GM12878 (cell line): ENCODE results near the gene EHBP1. TPM values are rescaled to one million over a fixed set of nuclear protein-coding genes. Genes with fewer than 3 reads are reported as not detected.

Experiments used
- ATAC-seq: fragments of 200-7000 bp; cut with Tn5 transposase; 3 replicates; pipeline ENCODE4 v1.9.1; 2020; ENCODE audit warnings: mild to moderate bottlenecking, moderate library complexity
- BruUV-seq: library from RNA; stranded (reverse); fragments of 400-500 nt; replicated peaks from 2 replicates; lab custom pipeline; 2021; lab: Mats Ljungman, UMichigan
- CTCF ChIA-PET: fragments of 300-600 bp; sonication (Branson Sonifier 250); formaldehyde crosslinking; extraction: SDS; loops from one replicate; lab custom pipeline; 2021; ENCODE audit warnings: inconsistent platforms; lab: Yijun Ruan, JAX
- POLR2A ChIA-PET: fragments of 350-600 bp; formaldehyde crosslinking; extraction: SDS; loops from one replicate; lab custom pipeline; 2021; ENCODE audit warnings: inconsistent platforms; lab: Charles Lee
- RAD21 ChIA-PET: fragments of 300-600 bp; sonication (Branson Sonifier 250); formaldehyde crosslinking; loops from one replicate; lab custom pipeline; 2023; ENCODE audit warnings: antibody characterized with exemption; ENCODE audit not compliant: unreplicated experiment; lab: Charles Lee
- SMC1A ChIA-PET: fragments of 300-600 bp; sonication (Branson Sonifier 250); formaldehyde crosslinking; loops from one replicate; lab custom pipeline; 2023; ENCODE audit not compliant: unreplicated experiment, uncharacterized antibody; lab: Charles Lee
- DNase-seq: peaks from one replicate; pipeline ENCODE4 v3.0.0-alpha.2; 2011; ENCODE audit warnings: low read depth, low spot score
- FAIRE-seq: peaks from 3 replicates; lab custom pipeline; 2011; peaks lifted over from hg19 to GRCh38; lab: Jason Lieb, UNC
- H2AFZ ChIP-seq: 2 replicates; pipeline ENCODE4 v1.6.0; 2011; ENCODE audit warnings: low read depth, low read length, control low read depth; ENCODE audit not compliant: control insufficient read depth
- H3K27ac ChIP-seq: 2 replicates; pipeline ENCODE4 v1.5.1; 2011; ENCODE audit warnings: control low read depth; ENCODE audit not compliant: control insufficient read depth, insufficient read depth
- H3K27me3 ChIP-seq, 2 experiments: replicated peaks in 1 of 2; 2 replicates each; pipeline versions ENCODE4 v1.6.0 to v1.6.1; 2011; ENCODE audit warnings: low read length in 1 of 2; ENCODE audit not compliant: control insufficient read depth in 2 of 2, insufficient read depth in 2 of 2
- H3K36me3 ChIP-seq, 2 experiments: 2 replicates each; pipeline ENCODE4 v1.5.1; 2011; ENCODE audit warnings: low read length in 1 of 2; ENCODE audit not compliant: control insufficient read depth in 2 of 2, insufficient read depth in 2 of 2
- H3K4me1 ChIP-seq: 2 replicates; pipeline ENCODE4 v1.6.1; 2011; ENCODE audit warnings: mild to moderate bottlenecking, low read length, moderate library complexity, mixed read lengths; ENCODE audit not compliant: control insufficient read depth, insufficient read depth
- H3K4me2 ChIP-seq: 2 replicates; pipeline ENCODE4 v1.6.0; 2011; ENCODE audit warnings: control low read depth; ENCODE audit not compliant: control insufficient read depth, insufficient read depth
- H3K4me3 ChIP-seq: fragments of 200-600 bp; sonication (generic); 2 replicates; pipeline ENCODE4 v1.5.1; 2016
- H3K79me2 ChIP-seq: 2 replicates; pipeline ENCODE4 v1.6.0; 2011; ENCODE audit warnings: low read length; ENCODE audit not compliant: control insufficient read depth, insufficient read depth
- H3K9ac ChIP-seq: 2 replicates; pipeline ENCODE4 v1.8.0; 2011; ENCODE audit warnings: low read length, control low read depth, mixed read lengths; ENCODE audit not compliant: control insufficient read depth, insufficient read depth
- H3K9me3 ChIP-seq: replicated peaks from 3 replicates; pipeline ENCODE4 v1.5.1; 2011; ENCODE audit warnings: mild to moderate bottlenecking, low read length; ENCODE audit not compliant: control insufficient read depth, insufficient read depth
- H4K20me1 ChIP-seq: 2 replicates; pipeline ENCODE4 v1.6.0; 2011; ENCODE audit not compliant: control insufficient read depth, insufficient read depth
- ATF7 ChIP-seq: fragments of 450-650 bp; IDR thresholded peaks from 2 replicates; pipeline ENCODE4 v1.6.1; 2016; ENCODE audit warnings: low read depth, mild to moderate bottlenecking
- BHLHE40 ChIP-seq, 2 experiments: fragments of 450-650 bp in 1 of 2; IDR thresholded peaks; 2 replicates each; pipeline ENCODE4 v1.6.1; 2011 to 2017; ENCODE audit warnings: low read depth in 2 of 2, borderline replicate concordance in 1 of 2, improper control_type of control experiment in 1 of 2, low read length in 1 of 2, mild to moderate bottlenecking in 1 of 2
- BMI1 ChIP-seq: fragments of 450-650 bp; IDR thresholded peaks from 2 replicates; pipeline ENCODE4 v1.6.1; 2016; ENCODE audit warnings: mild to moderate bottlenecking, moderate library complexity, borderline replicate concordance
- GATAD2B ChIP-seq: fragments of 450-650 bp; conservative IDR thresholded peaks from 2 replicates; pipeline ENCODE4 v1.6.1; 2017; ENCODE audit warnings: low read depth, mild to moderate bottlenecking, moderate library complexity
- HDGF ChIP-seq: fragments of 450-650 bp; IDR thresholded peaks from 2 replicates; pipeline ENCODE4 v1.6.1; 2016; ENCODE audit warnings: antibody characterized with exemption
- IKZF2 ChIP-seq, 2 experiments: fragments of 450-650 bp; IDR thresholded peaks; 2 replicates each; pipeline ENCODE4 v1.6.1; 2017; ENCODE audit warnings: mild to moderate bottlenecking in 2 of 2, moderate library complexity in 2 of 2
- KLF5 ChIP-seq: fragments of 450-650 bp; IDR thresholded peaks from 2 replicates; pipeline ENCODE4 v1.6.1; 2014; ENCODE audit warnings: mild to moderate bottlenecking; ENCODE audit not compliant: partially characterized antibody
- MXI1 ChIP-seq: fragments of 150-350 bp; IDR thresholded peaks from 2 replicates; pipeline ENCODE4 v1.6.1; 2011; ENCODE audit warnings: low read depth, mild to moderate bottlenecking, inconsistent platforms, low read length, improper control_type of control experiment
- NFYB ChIP-seq: IDR thresholded peaks from 2 replicates; pipeline ENCODE4 v1.6.1; 2011; ENCODE audit warnings: low read depth, mild to moderate bottlenecking, low read length, improper control_type of control experiment, moderate library complexity; ENCODE audit not compliant: insufficient read depth
- POLR2A ChIP-seq: IDR thresholded peaks from 2 replicates; pipeline ENCODE4 v1.6.1; 2011; ENCODE audit warnings: low read depth, mild to moderate bottlenecking, low read length
- POLR2AphosphoS2 ChIP-seq: IDR thresholded peaks from 2 replicates; pipeline ENCODE4 v1.6.1; 2011; ENCODE audit warnings: low read depth, mild to moderate bottlenecking, low read length, improper control_type of control experiment, moderate library complexity
- SIN3A ChIP-seq: IDR thresholded peaks from 2 replicates; pipeline ENCODE4 v1.6.1; 2012; ENCODE audit warnings: low read depth, low read length, improper control_type of control experiment
- SIX5 ChIP-seq: IDR thresholded peaks from 2 replicates; pipeline ENCODE4 v1.6.1; 2011; ENCODE audit warnings: mild to moderate bottlenecking, low read depth, low read length, moderate library complexity; ENCODE audit not compliant: severe bottlenecking
- SMARCA5 ChIP-seq: fragments of 450-650 bp; IDR thresholded peaks from 2 replicates; pipeline ENCODE4 v1.6.1; 2017; ENCODE audit warnings: mild to moderate bottlenecking
- STAT3 ChIP-seq: IDR thresholded peaks from 2 replicates; pipeline ENCODE4 v1.6.1; 2011; ENCODE audit warnings: low read depth, low read length, improper control_type of control experiment
- WGBS: methylation state at CpG from one replicate; pipeline ENCODE4 v1.1.6; 2016; ENCODE audit warnings: low lambda C conversion rate; ENCODE audit not compliant: insufficient replicate concordance, insufficient coverage; ENCODE audit errors: missing lambda C conversion rate; 5-methylcytosine and 5-hydroxymethylcytosine counted together
- in situ Hi-C: fragments of 300-500 bp; cut with MboI; formaldehyde crosslinking; loops from 9 replicates; pipeline ENCODE4 v1.14.3; 2018; ENCODE audit warnings: mixed read lengths
- intact Hi-C: fragments of 100-400 bp; cut with micrococcal nuclease; formaldehyde crosslinking; loops from one replicate; pipeline ENCODE4 v1.14.2; 2022; ENCODE audit not compliant: unreplicated experiment
- polyA plus RNA-seq, 11 experiments: library from polyadenylated mRNA; depleted of rRNA in 4 of 11; unstranded in 6 of 11; stranded (reverse) in 5 of 11; fragments of >200 nt; fragmentation: Nextera tagmentation in 4 of 11; fragmentation: Illumina TruSeq in 1 of 11; extraction: Ambion mirVana in 4 of 11; extraction: Trizol in 1 of 11; gene quantifications; 1 replicate in 1 of 11; 2 replicates in 10 of 11; pipeline versions ENCODE4 v1.2.1 to v1.2.3, GENCODE V29; 2011 to 2016; ENCODE audit warnings: inconsistent platforms in 2 of 11, missing spikeins in 2 of 11, low read depth in 1 of 11
- total RNA-seq, 4 experiments: library from RNA; depleted of rRNA in 3 of 4; stranded (reverse); fragments of >200 nt in 3 of 4; fragmentation: Illumina TruSeq in 1 of 4; extraction: Trizol in 1 of 4; gene quantifications; 2 replicates each; pipeline versions ENCODE4 v1.2.1 to v1.2.3, GENCODE V29; 2013 to 2021
- TF ChIP-seq, protein P1 (sequence below): fragments of 150-350 bp; IDR thresholded peaks from 2 replicates; pipeline ENCODE4 v1.6.1; 2014; ENCODE audit warnings: mild to moderate bottlenecking, low read depth, low read length

Gene EHBP1
- total and polyA plus RNA-seq, 10 of the 15 experiments (the other 5 are each of a cell fraction or from before 2014, with no cell fraction given): 5.7 to 26.1 (median 13.6) TPM

DNA sequence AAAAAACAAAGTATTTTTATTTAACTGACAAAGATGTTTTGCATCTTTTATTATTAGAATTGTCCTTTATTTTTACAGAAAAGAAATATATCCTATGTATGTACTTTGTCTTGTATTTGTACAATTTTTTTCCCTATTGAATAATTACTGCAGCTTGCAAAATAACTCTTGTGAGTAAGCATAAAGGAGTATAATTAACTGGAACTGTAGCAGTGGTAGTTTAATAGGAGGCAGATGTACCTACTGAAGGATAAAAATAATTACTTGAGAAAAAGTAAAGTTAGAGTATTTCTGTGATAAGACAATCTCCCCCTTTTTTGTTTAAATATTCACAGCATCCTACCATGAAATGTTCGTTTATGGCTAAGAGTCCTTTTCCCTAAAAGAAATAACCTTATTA is 34.7 kb downstream of the EHBP1 start:
- SMC1A ChIA-PET: interaction anchor here (0.8 to 2.1 kb wide), 9 partner anchors 9 to 282 kb away, joined by 3 to 14 read pairs (median 4); no protein-coding TSS in a partner anchor
- RAD21 ChIA-PET: interaction anchor here (2.6 kb wide), 1 partner anchor 283 kb away, joined by 9 read pairs; no protein-coding TSS in a partner anchor
- no peak for ATAC-seq
- Histone ChIP-seq H3K4me2 (no peak overlapping the region), H3K79me2 (peaks cover 5% of the 10 kb centered on the region), H3K27ac (no peak overlapping the region), H3K4me3 (no peak overlapping the region), H4K20me1 (no peaks in the 10 kb centered on the region), H3K36me3 (no peaks in the 10 kb centered on the region), H2AFZ (no peak overlapping the region), H3K9ac (no peak overlapping the region), H3K27me3 (no peaks in the 10 kb centered on the region), H3K9me3 (no peaks in the 10 kb centered on the region; the same call in 2 of the 3 replicates), H3K4me1 (no peaks in the 10 kb centered on the region)
- 83% methylated on average over 1 of the region's 1 CpG for WGBS
- CTCF ChIA-PET: interaction anchor here (1.0 kb wide), 1 partner anchor 24 kb away, joined by 3 read pairs; no protein-coding TSS in a partner anchor
- no peak for FAIRE-seq
- TF ChIP-seq SIN3A: no peak
- TF ChIP-seq POLR2A: no peak
- no peak for TF ChIP-seq IKZF2 (IDR thresholded peaks at IDR 0.05)
- TF ChIP-seq STAT3: no peak
- TF ChIP-seq, protein P1, sequence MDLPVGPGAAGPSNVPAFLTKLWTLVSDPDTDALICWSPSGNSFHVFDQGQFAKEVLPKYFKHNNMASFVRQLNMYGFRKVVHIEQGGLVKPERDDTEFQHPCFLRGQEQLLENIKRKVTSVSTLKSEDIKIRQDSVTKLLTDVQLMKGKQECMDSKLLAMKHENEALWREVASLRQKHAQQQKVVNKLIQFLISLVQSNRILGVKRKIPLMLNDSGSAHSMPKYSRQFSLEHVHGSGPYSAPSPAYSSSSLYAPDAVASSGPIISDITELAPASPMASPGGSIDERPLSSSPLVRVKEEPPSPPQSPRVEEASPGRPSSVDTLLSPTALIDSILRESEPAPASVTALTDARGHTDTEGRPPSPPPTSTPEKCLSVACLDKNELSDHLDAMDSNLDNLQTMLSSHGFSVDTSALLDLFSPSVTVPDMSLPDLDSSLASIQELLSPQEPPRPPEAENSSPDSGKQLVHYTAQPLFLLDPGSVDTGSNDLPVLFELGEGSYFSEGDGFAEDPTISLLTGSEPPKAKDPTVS: no peak
- TF ChIP-seq MXI1: no peak
- TF ChIP-seq GATAD2B: no peak
- no peak for TF ChIP-seq SIX5
- TF ChIP-seq KLF5: no peak
- TF ChIP-seq NFYB: no peak
- TF ChIP-seq SMARCA5: no peak
- TF ChIP-seq BMI1: no peak
- no peak for TF ChIP-seq HDGF
- TF ChIP-seq ATF7: no peak
- no peak for TF ChIP-seq BHLHE40 (IDR thresholded peaks at IDR 0.05; ENCODE audit: borderline replicate concordance in 1 of 2, low read depth in 2 of 2, low read length in 1 of 2)
- no peak for TF ChIP-seq POLR2AphosphoS2
- POLR2A ChIA-PET: interaction anchor here (1.3 kb wide), 1 partner anchor 26 kb away, joined by 4 read pairs; no protein-coding TSS in a partner anchor
- BruUV-seq: no TSS peak
- intact Hi-C loops: no loop called here
- DNase-seq: no peak
- in situ Hi-C loops: no loop called here
